OCI-LY7 (cell line): ENCODE results near the gene TSPO. TPM values are rescaled to one million over a fixed set of nuclear protein-coding genes. Genes with fewer than 3 reads are reported as not detected.

ENCODE experiments used
- BruUV-seq: library from RNA; stranded (reverse); fragments of 400-500 nt; replicated peaks from 2 replicates; lab custom pipeline; 2021; lab: Mats Ljungman, UMichigan
- CTCF ChIA-PET: fragments of 300-600 bp; sonication (Branson Sonifier 250); formaldehyde crosslinking; loops from one replicate; lab custom pipeline; 2022; ENCODE audit warnings: antibody characterized with exemption; ENCODE audit not compliant: unreplicated experiment; lab: Charles Lee
- POLR2A ChIA-PET: fragments of 300-600 bp; sonication (Branson Sonifier 250); formaldehyde crosslinking; loops from one replicate; lab custom pipeline; 2022; ENCODE audit warnings: antibody characterized with exemption; lab: Charles Lee
- DNase-seq: peaks from one replicate; pipeline ENCODE4 v3.0.0-alpha.2; 2015; ENCODE audit warnings: low spot score
- H2AFZ ChIP-seq: fragments of 200-600 bp; sonication (generic), shearing (Covaris generic); 2 replicates; pipeline ENCODE4 v1.6.1; 2014; ENCODE audit warnings: mild to moderate bottlenecking, antibody characterized with exemption, low read length, moderate library complexity
- H3K27ac ChIP-seq: fragments of 200-600 bp; sonication (generic); 2 replicates; pipeline ENCODE4 v1.5.1; 2014; ENCODE audit warnings: mixed run types, low read depth, mild to moderate bottlenecking, moderate library complexity, low read length, inconsistent platforms; ENCODE audit not compliant: poor library complexity, severe bottlenecking
- H3K36me3 ChIP-seq: fragments of 200-600 bp; sonication (generic); 2 replicates; pipeline ENCODE4 v1.6.1; 2014; ENCODE audit warnings: mild to moderate bottlenecking, antibody characterized with exemption, low read length, moderate library complexity, mixed read lengths; ENCODE audit not compliant: insufficient read depth
- H3K4me1 ChIP-seq: fragments of 200-600 bp; sonication (generic); 2 replicates; pipeline ENCODE4 v1.5.1; 2014; ENCODE audit warnings: mild to moderate bottlenecking, low read length; ENCODE audit not compliant: insufficient read depth, poor library complexity, severe bottlenecking
- H3K4me2 ChIP-seq: fragments of 200-600 bp; sonication (generic); 2 replicates; pipeline ENCODE4 v1.6.1; 2014; ENCODE audit warnings: mild to moderate bottlenecking, low read length
- H3K4me3 ChIP-seq: fragments of 200-600 bp; sonication (generic); 2 replicates; pipeline ENCODE4 v1.5.1; 2014; ENCODE audit warnings: mild to moderate bottlenecking, low read depth, low read length; ENCODE audit not compliant: poor library complexity, severe bottlenecking
- H3K79me2 ChIP-seq: fragments of 200-600 bp; sonication (generic); 2 replicates; pipeline ENCODE4 v1.6.1; 2016; ENCODE audit warnings: low read depth, mild to moderate bottlenecking, low read length, moderate library complexity, mixed read lengths; ENCODE audit not compliant: insufficient read depth
- H3K9me2 ChIP-seq: fragments of 200-600 bp; sonication (generic); 2 replicates; pipeline ENCODE4 v1.6.1; 2016; ENCODE audit warnings: mild to moderate bottlenecking, low read length, mixed read lengths; ENCODE audit not compliant: insufficient read depth
- H3K9me3 ChIP-seq: fragments of 200-600 bp; sonication (generic); 2 replicates; pipeline ENCODE4 v1.6.1; 2014; ENCODE audit warnings: mild to moderate bottlenecking, mixed run types, low read length, mixed read lengths
- H4K20me1 ChIP-seq: fragments of 200-600 bp; sonication (generic); 2 replicates; pipeline ENCODE4 v1.6.1; 2014; ENCODE audit warnings: mild to moderate bottlenecking, antibody characterized with exemption, low read length, moderate library complexity, mixed read lengths; ENCODE audit not compliant: insufficient read depth
- CTCF ChIP-seq: fragments of 200-600 bp; sonication (generic); conservative IDR thresholded peaks from 2 replicates; pipeline ENCODE4 v1.5.1; 2014; ENCODE audit warnings: mild to moderate bottlenecking, antibody characterized with exemption, low read length, moderate library complexity, mixed read lengths
- EZH2phosphoT487 ChIP-seq: fragments of 200-600 bp; sonication (generic); IDR thresholded peaks from 2 replicates; pipeline ENCODE4 v1.6.1; 2018; ENCODE audit warnings: low read depth, borderline replicate concordance, mild to moderate bottlenecking, mixed run types, antibody characterized with exemption, low read length, moderate library complexity, mixed read lengths
- intact Hi-C: fragments of 100-400 bp; cut with micrococcal nuclease; formaldehyde crosslinking; loops from one replicate; pipeline ENCODE4 v1.10.0; 2022; ENCODE audit not compliant: unreplicated experiment
- total RNA-seq, 2 experiments: library from RNA; depleted of rRNA in 1 of 2; stranded (reverse); fragments of >200 nt in 1 of 2; shearing (Covaris generic) in 1 of 2; gene quantifications; 2 replicates each; pipeline ENCODE4 v1.2.3, GENCODE V29; 2014 to 2022

The TSPO gene
- total RNA-seq, 2 experiments from 2014 or later, result 47.1 to 69.9 TPM

GRCh38 chr22:43133401-43133800 lies 18.0 kb upstream of the TSPO start:
- TSS peak; percentile 39 for BruUV-seq
- H3K4me2 ChIP-seq, result no peak overlapping the region
- no peak overlapping the region for H3K27ac ChIP-seq
- TF ChIP-seq EZH2phosphoT487 (no peak), CTCF (no peak)
- no peaks in the 10 kb centered on the region; the same call in 1 of the 2 replicates for H3K79me2 ChIP-seq
- no peak overlapping the region for H3K4me3 ChIP-seq
- ChIA-PET CTCF (interaction anchor here (0.7 kb wide), 1 partner anchor 27 kb away, joined by 3 read pairs; no protein-coding TSS in a partner anchor), POLR2A (no interaction called here)
- DNase-seq, result no peak
- H2AFZ ChIP-seq, result no peak overlapping the region
- H4K20me1 ChIP-seq, result no peaks in the 10 kb centered on the region; the same call in 1 of the 2 replicates
- intact Hi-C loops, result no loop called here
- H3K4me1 ChIP-seq, result peaks cover 37% of the 10 kb centered on the region
- no peaks in the 10 kb centered on the region for H3K9me3 ChIP-seq
- no peaks in the 10 kb centered on the region for H3K9me2 ChIP-seq
- H3K36me3 ChIP-seq, result peaks cover 96% of the 10 kb centered on the region

- H3K36me3 ChIP-seq, result peaks cover 95% of the 10 kb centered on the region
- ChIA-PET POLR2A (interaction anchor here (0.7 kb wide), 1 partner anchor 742 kb away, joined by 3 read pairs; no protein-coding TSS in a partner anchor), CTCF (no interaction called here)
- BruUV-seq, result no TSS peak
- no peak for DNase-seq
- H3K79me2 ChIP-seq, result no peaks in the 10 kb centered on the region
- TF ChIP-seq EZH2phosphoT487 (no peak), CTCF (no peak)
- no peaks in the 10 kb centered on the region; the same call in 1 of the 2 replicates for H4K20me1 ChIP-seq
- H3K27ac ChIP-seq, result no peak overlapping the region
- no peak overlapping the region for H2AFZ ChIP-seq
- no peaks in the 10 kb centered on the region for H3K9me2 ChIP-seq
- intact Hi-C loops, result no loop called here
- no peak overlapping the region for H3K4me3 ChIP-seq
- no peaks in the 10 kb centered on the region for H3K9me3 ChIP-seq
- peaks cover 26% of the 10 kb centered on the region for H3K4me1 ChIP-seq
- no peak overlapping the region for H3K4me2 ChIP-seq
Observed at GRCh38 chr22:43134553-43134952, 16.8 kb upstream of the TSPO start.

GRCh38 chr22:43135565-43135964 lies 15.8 kb upstream of the TSPO start:
- no TSS peak for BruUV-seq
- TF ChIP-seq CTCF, result no peak
- no peak for TF ChIP-seq EZH2phosphoT487
- Histone ChIP-seq H2AFZ (no peak overlapping the region), H3K27ac (no peak overlapping the region), H3K4me3 (no peak overlapping the region), H3K79me2 (no peaks in the 10 kb centered on the region), H4K20me1 (no peaks in the 10 kb centered on the region), H3K4me2 (no peak overlapping the region), H3K4me1 (peaks cover 18% of the 10 kb centered on the region), H3K9me2 (no peaks in the 10 kb centered on the region), H3K9me3 (no peaks in the 10 kb centered on the region), H3K36me3 (peaks cover 95% of the 10 kb centered on the region)
- intact Hi-C loops, result no loop called here
- ChIA-PET POLR2A (interaction anchor here (0.7 kb wide), 1 partner anchor 741 kb away, joined by 3 read pairs; no protein-coding TSS in a partner anchor), CTCF (no interaction called here)
- DNase-seq, result no peak
